GM12878 (cell line): ENCODE data around the gene MLN. TPM values are rescaled to one million over a fixed set of nuclear protein-coding genes. Genes with fewer than 3 reads are reported as not detected.

Experiments used
- ATAC-seq: fragments of 200-7000 bp; cut with Tn5 transposase; 3 replicates; pipeline ENCODE4 v1.9.1; 2020; ENCODE audit warnings: mild to moderate bottlenecking, moderate library complexity
- BruUV-seq: library from RNA; stranded (reverse); fragments of 400-500 nt; replicated peaks from 2 replicates; lab custom pipeline; 2021; lab: Mats Ljungman, UMichigan
- CTCF ChIA-PET: fragments of 300-600 bp; sonication (Branson Sonifier 250); formaldehyde crosslinking; extraction: SDS; loops from one replicate; lab custom pipeline; 2021; ENCODE audit warnings: inconsistent platforms; lab: Yijun Ruan, JAX
- POLR2A ChIA-PET: fragments of 350-600 bp; formaldehyde crosslinking; extraction: SDS; loops from one replicate; lab custom pipeline; 2021; ENCODE audit warnings: inconsistent platforms; lab: Charles Lee
- RAD21 ChIA-PET: fragments of 300-600 bp; sonication (Branson Sonifier 250); formaldehyde crosslinking; loops from one replicate; lab custom pipeline; 2023; ENCODE audit warnings: antibody characterized with exemption; ENCODE audit not compliant: unreplicated experiment; lab: Charles Lee
- SMC1A ChIA-PET: fragments of 300-600 bp; sonication (Branson Sonifier 250); formaldehyde crosslinking; loops from one replicate; lab custom pipeline; 2023; ENCODE audit not compliant: unreplicated experiment, uncharacterized antibody; lab: Charles Lee
- DNase-seq: peaks from one replicate; pipeline ENCODE4 v3.0.0-alpha.2; 2011; ENCODE audit warnings: low read depth, low spot score
- FAIRE-seq: peaks from 3 replicates; lab custom pipeline; 2011; peaks lifted over from hg19 to GRCh38; lab: Jason Lieb, UNC
- H2AFZ ChIP-seq: 2 replicates; pipeline ENCODE4 v1.6.0; 2011; ENCODE audit warnings: low read depth, low read length, control low read depth; ENCODE audit not compliant: control insufficient read depth
- H3K27ac ChIP-seq: 2 replicates; pipeline ENCODE4 v1.5.1; 2011; ENCODE audit warnings: control low read depth; ENCODE audit not compliant: control insufficient read depth, insufficient read depth
- H3K27me3 ChIP-seq, 2 experiments: replicated peaks in 1 of 2; 2 replicates each; pipeline versions ENCODE4 v1.6.0 to v1.6.1; 2011; ENCODE audit warnings: low read length in 1 of 2; ENCODE audit not compliant: control insufficient read depth in 2 of 2, insufficient read depth in 2 of 2
- H3K36me3 ChIP-seq, 2 experiments: 2 replicates each; pipeline ENCODE4 v1.5.1; 2011; ENCODE audit warnings: low read length in 1 of 2; ENCODE audit not compliant: control insufficient read depth in 2 of 2, insufficient read depth in 2 of 2
- H3K4me1 ChIP-seq: 2 replicates; pipeline ENCODE4 v1.6.1; 2011; ENCODE audit warnings: mild to moderate bottlenecking, low read length, moderate library complexity, mixed read lengths; ENCODE audit not compliant: control insufficient read depth, insufficient read depth
- H3K4me2 ChIP-seq: 2 replicates; pipeline ENCODE4 v1.6.0; 2011; ENCODE audit warnings: control low read depth; ENCODE audit not compliant: control insufficient read depth, insufficient read depth
- H3K4me3 ChIP-seq: fragments of 200-600 bp; sonication (generic); 2 replicates; pipeline ENCODE4 v1.5.1; 2016
- H3K79me2 ChIP-seq: 2 replicates; pipeline ENCODE4 v1.6.0; 2011; ENCODE audit warnings: low read length; ENCODE audit not compliant: control insufficient read depth, insufficient read depth
- H3K9ac ChIP-seq: 2 replicates; pipeline ENCODE4 v1.8.0; 2011; ENCODE audit warnings: low read length, control low read depth, mixed read lengths; ENCODE audit not compliant: control insufficient read depth, insufficient read depth
- H3K9me3 ChIP-seq: replicated peaks from 3 replicates; pipeline ENCODE4 v1.5.1; 2011; ENCODE audit warnings: mild to moderate bottlenecking, low read length; ENCODE audit not compliant: control insufficient read depth, insufficient read depth
- H4K20me1 ChIP-seq: 2 replicates; pipeline ENCODE4 v1.6.0; 2011; ENCODE audit not compliant: control insufficient read depth, insufficient read depth
- CTCF ChIP-seq, 3 experiments: IDR thresholded peaks in 2 of 3; conservative IDR thresholded peaks in 1 of 3; 2 replicates each; pipeline ENCODE4 v1.5.1; 2011; ENCODE audit warnings: low read depth in 3 of 3, low read length in 3 of 3, mild to moderate bottlenecking in 3 of 3, control low read depth in 2 of 3, moderate library complexity in 2 of 3, inconsistent platforms in 1 of 3, mixed read lengths in 1 of 3; ENCODE audit not compliant: control insufficient read depth in 2 of 3, insufficient read depth in 1 of 3; ENCODE audit errors: extremely low read depth in 1 of 3
- ESRRA ChIP-seq: IDR thresholded peaks from 2 replicates; pipeline ENCODE4 v1.6.1; 2012; ENCODE audit warnings: mild to moderate bottlenecking, low read length, improper control_type of control experiment
- HDAC2 ChIP-seq: fragments of 200-600 bp; sonication (generic); IDR thresholded peaks from 2 replicates; pipeline ENCODE4 v1.6.1; 2017
- MAX ChIP-seq: IDR thresholded peaks from 2 replicates; pipeline ENCODE4 v1.6.1; 2012; ENCODE audit warnings: low read depth, low read length, improper control_type of control experiment
- POLR2AphosphoS2 ChIP-seq: IDR thresholded peaks from 2 replicates; pipeline ENCODE4 v1.6.1; 2011; ENCODE audit warnings: low read depth, mild to moderate bottlenecking, low read length, improper control_type of control experiment, moderate library complexity
- RCOR1 ChIP-seq: conservative IDR thresholded peaks from 2 replicates; pipeline ENCODE4 v1.6.1; 2012; ENCODE audit warnings: low read depth, low read length, improper control_type of control experiment
- SRF ChIP-seq, 2 experiments: IDR thresholded peaks; 2 replicates each; pipeline ENCODE4 v1.6.1; 2011; ENCODE audit warnings: low read depth in 2 of 2, low read length in 2 of 2, mild to moderate bottlenecking in 1 of 2, moderate library complexity in 1 of 2
- TCF3 ChIP-seq: IDR thresholded peaks from 2 replicates; pipeline ENCODE4 v1.6.1; 2012; ENCODE audit warnings: low read depth, mild to moderate bottlenecking, low read length, borderline replicate concordance; ENCODE audit not compliant: insufficient read depth
- ZBED1 ChIP-seq: IDR thresholded peaks from 2 replicates; pipeline ENCODE4 v1.6.1; 2016; ENCODE audit warnings: borderline replicate concordance
- ZSCAN29 ChIP-seq: fragments of 450-650 bp; IDR thresholded peaks from 2 replicates; pipeline ENCODE4 v1.6.1; 2017; ENCODE audit warnings: mild to moderate bottlenecking, moderate library complexity
- WGBS: methylation state at CpG from one replicate; pipeline ENCODE4 v1.1.6; 2016; ENCODE audit warnings: low lambda C conversion rate; ENCODE audit not compliant: insufficient replicate concordance, insufficient coverage; ENCODE audit errors: missing lambda C conversion rate; 5-methylcytosine and 5-hydroxymethylcytosine counted together
- in situ Hi-C: fragments of 300-500 bp; cut with MboI; formaldehyde crosslinking; loops from 9 replicates; pipeline ENCODE4 v1.14.3; 2018; ENCODE audit warnings: mixed read lengths
- intact Hi-C: fragments of 100-400 bp; cut with micrococcal nuclease; formaldehyde crosslinking; loops from one replicate; pipeline ENCODE4 v1.14.2; 2022; ENCODE audit not compliant: unreplicated experiment
- polyA plus RNA-seq, 11 experiments: library from polyadenylated mRNA; depleted of rRNA in 4 of 11; unstranded in 6 of 11; stranded (reverse) in 5 of 11; fragments of >200 nt; fragmentation: Nextera tagmentation in 4 of 11; fragmentation: Illumina TruSeq in 1 of 11; extraction: Ambion mirVana in 4 of 11; extraction: Trizol in 1 of 11; gene quantifications; 1 replicate in 1 of 11; 2 replicates in 10 of 11; pipeline versions ENCODE4 v1.2.1 to v1.2.3, GENCODE V29; 2011 to 2016; ENCODE audit warnings: inconsistent platforms in 2 of 11, missing spikeins in 2 of 11, low read depth in 1 of 11
- total RNA-seq, 4 experiments: library from RNA; depleted of rRNA in 3 of 4; stranded (reverse); fragments of >200 nt in 3 of 4; fragmentation: Illumina TruSeq in 1 of 4; extraction: Trizol in 1 of 4; gene quantifications; 2 replicates each; pipeline versions ENCODE4 v1.2.1 to v1.2.3, GENCODE V29; 2013 to 2021

MLN gene
- total and polyA plus RNA-seq, 10 of the 15 experiments (the other 5 are each of a cell fraction or from before 2014, with no cell fraction given) = not detected

GRCh38 chr6:33806841-33807240 lies 3.0 kb upstream of the MLN start:
- H3K27me3 ChIP-seq = peaks cover 3 to 5% of the 10 kb centered on the region in 2 experiments; a peak in 3 of 4 replicates
- H3K9me3 ChIP-seq = no peaks in the 10 kb centered on the region
- no peaks in the 10 kb centered on the region for H3K79me2 ChIP-seq
- intact Hi-C loops (no loop called here), in situ Hi-C loops (no loop called here)
- WGBS = 30% methylated on average over 9 of the region's 9 CpGs
- FAIRE-seq = no peak
- H2AFZ ChIP-seq = no peak overlapping the region
- ChIA-PET POLR2A (no interaction called here), SMC1A (no interaction called here), RAD21 (no interaction called here), CTCF (no interaction called here)
- no peak overlapping the region for H3K27ac ChIP-seq
- no peak overlapping the region for H3K4me3 ChIP-seq
- TF ChIP-seq CTCF (IDR thresholded peaks at IDR 0.05 in 2 of 3, conservative IDR thresholded peaks at IDR 0.05 in 1 of 3; ENCODE audit: control insufficient read depth in 2 of 3, extremely low read depth in 1 of 3, insufficient read depth in 1 of 3, low read depth in 3 of 3, low read length in 3 of 3) (no peak), POLR2AphosphoS2 (no peak), MAX (no peak), ESRRA (no peak), HDAC2 (no peak), TCF3 (no peak), RCOR1 (no peak), ZSCAN29 (no peak), ZBED1 (no peak), SRF (IDR thresholded peaks at IDR 0.05; ENCODE audit: low read depth in 2 of 2, low read length in 2 of 2) (no peak)
- H3K4me1 ChIP-seq = no peaks in the 10 kb centered on the region
- DNase-seq = no peak
- no peak for ATAC-seq
- H4K20me1 ChIP-seq = no peaks in the 10 kb centered on the region
- BruUV-seq = no TSS peak
- H3K4me2 ChIP-seq = no peak overlapping the region
- H3K36me3 ChIP-seq = no peaks in the 10 kb centered on the region
- no peak overlapping the region for H3K9ac ChIP-seq
